ENCODE results near the gene HSPA12B. TPM values are rescaled to one million over a fixed set of nuclear protein-coding genes. Genes with fewer than 3 reads are reported as not detected.

HSPA12B gene
- total RNA-seq, 4 donors from 2014 or later = 0.75 to 4.1 (median 2.7) TPM

DNA sequence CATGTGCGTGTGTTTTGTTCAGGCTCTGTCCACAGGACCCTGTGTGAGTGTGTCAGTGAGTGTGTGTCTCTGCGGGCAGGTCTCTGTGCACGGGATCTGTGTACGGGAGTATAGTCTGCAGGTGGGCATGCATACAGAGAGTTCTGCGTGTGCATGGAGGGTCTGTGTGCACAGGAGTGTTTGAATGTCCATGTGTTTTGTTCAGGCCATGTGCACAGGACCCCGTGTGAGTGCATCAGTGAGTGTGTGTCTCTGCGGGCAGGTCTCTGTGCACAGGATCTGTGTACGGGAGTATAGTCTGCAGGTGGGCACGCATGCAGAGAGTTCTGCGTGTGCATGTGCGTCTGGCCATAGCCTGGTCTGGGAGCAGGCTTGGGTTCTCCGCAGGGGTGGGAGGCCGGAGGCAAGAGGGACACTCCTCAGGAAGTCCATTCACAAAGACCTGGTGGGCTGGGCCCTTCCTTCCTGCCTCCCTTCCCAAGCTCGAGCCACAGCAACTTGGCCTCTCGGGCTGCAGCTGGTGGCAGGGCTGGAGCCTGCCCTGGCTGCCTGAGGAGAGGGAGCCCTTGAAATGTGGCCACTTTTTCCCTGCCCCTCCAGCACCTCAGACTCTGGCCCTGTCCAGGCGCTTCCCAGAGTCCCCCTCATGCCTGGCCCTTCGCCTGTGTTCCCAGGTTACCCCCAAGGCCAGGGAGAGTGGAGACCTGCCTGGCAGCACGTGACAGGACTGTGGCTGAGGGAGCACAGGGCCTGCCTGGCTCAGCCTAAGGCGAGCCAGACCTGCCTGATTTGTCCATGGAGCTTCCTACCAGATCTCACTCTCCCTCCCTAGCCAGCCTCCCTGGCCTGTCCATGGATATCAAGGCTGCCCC, 6.8 kb downstream of the HSPA12B start:
- H3K27me3 ChIP-seq = peaks cover 2% of the 10 kb centered on the region
- DNase-seq = no peak
- TF ChIP-seq EP300 (IDR thresholded peaks at IDR 0.05; ENCODE audit: low read depth) (no peak), POLR2AphosphoS5 (IDR thresholded peaks at IDR 0.05) (no peak), POLR2A (IDR thresholded peaks at IDR 0.05) (no peak)
- TF ChIP-seq, protein P1, sequence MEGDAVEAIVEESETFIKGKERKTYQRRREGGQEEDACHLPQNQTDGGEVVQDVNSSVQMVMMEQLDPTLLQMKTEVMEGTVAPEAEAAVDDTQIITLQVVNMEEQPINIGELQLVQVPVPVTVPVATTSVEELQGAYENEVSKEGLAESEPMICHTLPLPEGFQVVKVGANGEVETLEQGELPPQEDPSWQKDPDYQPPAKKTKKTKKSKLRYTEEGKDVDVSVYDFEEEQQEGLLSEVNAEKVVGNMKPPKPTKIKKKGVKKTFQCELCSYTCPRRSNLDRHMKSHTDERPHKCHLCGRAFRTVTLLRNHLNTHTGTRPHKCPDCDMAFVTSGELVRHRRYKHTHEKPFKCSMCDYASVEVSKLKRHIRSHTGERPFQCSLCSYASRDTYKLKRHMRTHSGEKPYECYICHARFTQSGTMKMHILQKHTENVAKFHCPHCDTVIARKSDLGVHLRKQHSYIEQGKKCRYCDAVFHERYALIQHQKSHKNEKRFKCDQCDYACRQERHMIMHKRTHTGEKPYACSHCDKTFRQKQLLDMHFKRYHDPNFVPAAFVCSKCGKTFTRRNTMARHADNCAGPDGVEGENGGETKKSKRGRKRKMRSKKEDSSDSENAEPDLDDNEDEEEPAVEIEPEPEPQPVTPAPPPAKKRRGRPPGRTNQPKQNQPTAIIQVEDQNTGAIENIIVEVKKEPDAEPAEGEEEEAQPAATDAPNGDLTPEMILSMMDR (IDR thresholded peaks at IDR 0.05) = no peak
- H3K4me3 ChIP-seq = no peak overlapping the region
- no peaks in the 10 kb centered on the region for H3K36me3 ChIP-seq
- in situ Hi-C loops (cut with MboI; ENCODE audit: low pct_ligation_motif_present in 1 of 4, low pct_unique_long_range_greater_than_20kb in 1 of 4, low sequenced_read_pairs in 3 of 4) = no loop called here
- peak overlapping the region in 2 of 4 donors; percentile 14 to 41 for H3K27ac ChIP-seq
- H3K9me3 ChIP-seq = no peaks in the 10 kb centered on the region
- WGBS, 2 donors (ENCODE audit: low coverage in 1 of 2) = 81 to 100% methylated on average over 1 to 19 of the region's 19 CpGs
- intact Hi-C loops (cut with DNase I; ENCODE audit: low total_unique reads) = no loop called here
- H3K4me1 ChIP-seq = peaks cover 0 to 7% (median 4%) of the 10 kb centered on the region in 4 donors

DNA sequence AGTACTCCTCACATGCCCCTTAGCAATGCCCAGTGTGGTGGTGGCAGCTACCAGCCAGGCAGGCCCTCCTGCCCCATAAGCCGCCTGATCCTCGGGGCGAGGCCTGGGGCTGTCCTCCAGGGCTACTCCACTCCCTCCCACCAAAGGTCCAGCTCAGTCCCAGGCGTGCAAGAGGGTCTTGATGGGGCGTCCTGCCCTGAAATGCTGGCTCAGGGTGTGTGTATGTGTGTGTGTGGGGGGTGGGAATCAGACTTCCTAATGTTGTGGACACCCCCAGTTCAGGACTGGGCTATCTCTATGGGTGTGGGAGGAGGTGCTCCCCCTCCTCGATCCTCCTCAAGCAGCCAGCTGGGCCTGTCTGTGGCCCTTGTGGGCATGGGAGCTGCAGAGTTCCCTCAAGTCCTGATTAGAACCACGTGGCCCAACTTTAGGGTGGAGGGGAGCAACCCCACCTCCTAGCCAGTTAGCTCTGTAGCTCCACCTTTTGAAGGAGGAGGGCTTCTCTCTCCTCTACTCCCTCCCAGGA, 7.5 kb downstream of the HSPA12B start:
- in situ Hi-C loops (cut with MboI; ENCODE audit: low pct_ligation_motif_present in 1 of 4, low pct_unique_long_range_greater_than_20kb in 1 of 4, low sequenced_read_pairs in 3 of 4) (no loop called here), intact Hi-C loops (cut with DNase I; ENCODE audit: low total_unique reads) (no loop called here)
- WGBS, 2 donors (ENCODE audit: low coverage in 1 of 2) = 70% methylated on average over 7 of the region's 7 CpGs; no CpG with 5 or more reads in 1 of the 2 donors
- Histone ChIP-seq H3K27ac (peak overlapping the region in 2 of 4 donors; percentile 14 to 41), H3K36me3 (no peaks in the 10 kb centered on the region), H3K9me3 (no peaks in the 10 kb centered on the region), H3K4me1 (peaks cover 0 to under 1% (median 0%) of the 10 kb centered on the region in 4 donors), H3K27me3 (peaks cover 9% of the 10 kb centered on the region), H3K4me3 (no peak overlapping the region)
- TF ChIP-seq, protein P1 (IDR thresholded peaks at IDR 0.05) = no peak
- TF ChIP-seq POLR2AphosphoS5 (IDR thresholded peaks at IDR 0.05) (no peak), POLR2A (IDR thresholded peaks at IDR 0.05) (no peak), EP300 (IDR thresholded peaks at IDR 0.05; ENCODE audit: low read depth) (no peak)
- DNase-seq = no peak

DNA sequence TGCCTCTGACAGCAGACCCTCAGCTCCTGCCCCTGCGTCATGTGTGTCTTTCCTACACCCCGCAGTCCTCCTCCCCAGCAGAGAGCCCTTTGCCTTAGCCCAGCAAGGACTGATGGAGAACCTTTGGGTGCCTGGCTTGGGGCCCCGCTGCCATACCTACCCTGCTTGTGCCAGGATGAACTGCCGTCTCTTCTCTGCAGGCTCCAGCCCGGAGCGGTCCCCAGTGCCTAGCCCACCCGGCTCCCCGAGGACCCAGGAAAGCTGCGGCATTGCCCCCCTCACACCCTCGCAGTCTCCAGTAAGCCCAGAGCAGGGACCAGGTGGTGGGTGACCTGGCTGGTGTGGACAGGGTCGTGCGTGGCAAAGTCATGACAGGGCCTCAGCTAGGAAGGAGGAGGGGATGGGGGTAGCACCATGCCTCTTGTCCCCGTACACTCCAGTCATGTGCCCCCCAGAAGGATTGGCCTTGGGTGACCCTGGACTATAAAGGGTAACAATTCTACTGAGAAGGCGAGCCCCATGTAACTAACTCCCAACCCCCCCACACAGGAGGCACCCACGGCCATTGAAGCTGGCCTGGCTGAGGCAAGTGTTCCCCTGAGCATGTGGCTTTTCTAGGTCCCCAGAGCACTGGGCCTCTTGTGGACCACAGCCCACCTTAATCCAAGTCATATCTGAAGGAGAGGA, 8.3 kb downstream of the HSPA12B start:
- H3K27ac ChIP-seq = no peak overlapping the region
- no peaks in the 10 kb centered on the region for H3K9me3 ChIP-seq
- no peak overlapping the region for H3K4me3 ChIP-seq
- intact Hi-C loops (cut with DNase I; ENCODE audit: low total_unique reads) (no loop called here), in situ Hi-C loops (cut with MboI; ENCODE audit: low pct_ligation_motif_present in 1 of 4, low pct_unique_long_range_greater_than_20kb in 1 of 4, low sequenced_read_pairs in 3 of 4) (no loop called here)
- H3K36me3 ChIP-seq = no peaks in the 10 kb centered on the region
- 87% methylated on average over 15 of the region's 15 CpGs; no CpG with 5 or more reads in 1 of the 2 donors for WGBS, 2 donors (ENCODE audit: low coverage in 1 of 2)
- H3K4me1 ChIP-seq = no peaks in the 10 kb centered on the region
- TF ChIP-seq EP300 (IDR thresholded peaks at IDR 0.05; ENCODE audit: low read depth) = no peak
- no peak for TF ChIP-seq POLR2A (IDR thresholded peaks at IDR 0.05)
- TF ChIP-seq POLR2AphosphoS5 (IDR thresholded peaks at IDR 0.05) = no peak
- TF ChIP-seq, protein P1 (IDR thresholded peaks at IDR 0.05) = no peak
- DNase-seq = no peak
- peaks cover 15% of the 10 kb centered on the region for H3K27me3 ChIP-seq

DNA sequence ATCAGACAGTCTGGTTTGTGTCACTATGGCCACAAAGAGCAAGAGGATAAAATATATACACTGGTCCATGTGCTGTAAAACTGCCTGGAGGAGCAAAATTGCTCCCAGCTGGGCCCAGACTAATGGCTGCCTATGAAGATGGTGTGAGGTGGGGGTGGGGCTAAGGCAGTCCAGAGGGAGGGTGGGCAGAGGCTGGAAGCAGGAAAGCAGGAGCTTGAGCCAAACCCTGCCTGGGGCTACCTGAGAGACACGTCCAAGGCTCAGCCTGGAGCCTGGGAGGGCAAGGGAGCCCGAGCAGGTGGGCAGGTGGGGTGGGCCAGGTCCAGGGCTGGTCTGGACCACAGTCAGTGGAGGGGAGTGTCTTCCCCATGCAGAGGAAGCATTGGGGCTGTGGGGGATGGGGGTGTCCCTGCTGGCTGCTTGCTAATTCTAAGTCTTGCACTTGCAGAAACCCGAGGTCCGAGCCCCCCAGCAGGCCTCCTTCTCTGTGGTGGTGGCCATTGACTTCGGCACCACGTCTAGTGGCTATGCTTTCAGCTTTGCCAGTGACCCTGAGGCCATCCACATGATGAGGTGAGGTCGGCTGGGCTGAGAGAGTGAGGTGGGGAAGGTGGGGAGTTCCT, 9.5 kb downstream of the HSPA12B start:
- Histone ChIP-seq H3K27me3 (peaks cover 15% of the 10 kb centered on the region), H3K9me3 (no peaks in the 10 kb centered on the region), H3K36me3 (no peaks in the 10 kb centered on the region), H3K4me1 (no peaks in the 10 kb centered on the region), H3K27ac (no peak overlapping the region), H3K4me3 (no peak overlapping the region)
- in situ Hi-C loops (cut with MboI; ENCODE audit: low pct_ligation_motif_present in 1 of 4, low pct_unique_long_range_greater_than_20kb in 1 of 4, low sequenced_read_pairs in 3 of 4) (no loop called here), intact Hi-C loops (cut with DNase I; ENCODE audit: low total_unique reads) (no loop called here)
- DNase-seq = no peak
- TF ChIP-seq POLR2A (IDR thresholded peaks at IDR 0.05) = no peak
- TF ChIP-seq EP300 (IDR thresholded peaks at IDR 0.05; ENCODE audit: low read depth) = no peak
- TF ChIP-seq, protein P1 (IDR thresholded peaks at IDR 0.05) = no peak
- TF ChIP-seq POLR2AphosphoS5 (IDR thresholded peaks at IDR 0.05) = no peak
- WGBS, 2 donors (ENCODE audit: low coverage in 1 of 2) = 72% methylated on average over 7 of the region's 7 CpGs; no CpG with 5 or more reads in 1 of the 2 donors
